ENCODE results near the gene PET117. TPM values are rescaled to one million over a fixed set of nuclear protein-coding genes. Genes with fewer than 3 reads are reported as not detected.

The PET117 gene
- total and polyA plus RNA-seq, 2 donors (not counting 1 experiment from before 2014, with no cell fraction given), result 2.1 to 13.0 TPM

DNA sequence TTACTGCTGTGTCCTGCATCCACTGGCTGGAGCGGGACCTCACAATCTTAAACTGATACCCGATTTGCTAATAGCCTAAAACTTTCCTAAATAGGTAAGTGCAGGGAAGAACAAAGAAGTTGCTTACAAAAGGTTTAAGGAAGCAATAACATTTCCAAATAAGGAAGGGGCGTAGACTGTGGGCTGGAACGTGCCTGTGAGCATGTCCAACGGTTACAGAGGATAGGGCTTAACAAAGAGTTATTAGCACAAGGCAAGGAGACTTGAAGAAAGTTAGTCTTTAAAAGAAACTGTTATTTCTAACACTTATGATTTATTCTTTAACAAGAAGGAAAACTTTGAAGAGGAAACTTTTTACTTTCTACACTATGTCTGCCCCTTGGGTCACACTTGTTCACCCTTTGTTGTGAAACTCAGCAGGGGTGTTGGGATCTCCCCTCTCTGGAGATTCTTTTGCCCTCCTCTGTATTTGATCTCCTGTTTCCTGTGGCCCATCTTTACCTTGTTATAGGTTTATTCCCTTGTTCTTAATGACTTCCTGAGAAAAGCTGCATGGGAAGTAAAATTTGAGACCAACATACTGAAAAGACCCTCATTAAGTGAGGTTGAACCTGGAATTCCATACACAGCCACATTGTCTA is 28.7 kb downstream of the PET117 start:
- intact Hi-C loops (cut with micrococcal nuclease), result no loop called here
- H3K27me3 Mint-ChIP-seq, result no peaks in the 10 kb centered on the region
- Histone ChIP-seq H3K27me3 (replicated peaks in 1 of 4; ENCODE audit: control extremely low read depth in 1 of 4, control insufficient read depth in 3 of 4, insufficient read depth in 4 of 4, low read length in 3 of 4) (no peaks in the 10 kb centered on the region), H3K4me2 (replicated peaks; ENCODE audit: low read depth, low read length, poor library complexity, severe bottlenecking) (no peak overlapping the region), H3K9me3 (ENCODE audit: control extremely low read depth in 1 of 3, control insufficient read depth in 2 of 3, insufficient read depth in 1 of 3, low read length in 2 of 3) (no peaks in the 10 kb centered on the region), H4K20me1 (ENCODE audit: control insufficient read depth, insufficient read depth, low read length, poor library complexity, severe bottlenecking) (peaks cover 12% of the 10 kb centered on the region), H3K4me1 (ENCODE audit: control insufficient read depth in 2 of 2, insufficient read depth in 2 of 2, low read length in 2 of 2) (no peaks in the 10 kb centered on the region), H3K4me3 (ENCODE audit: control extremely low read depth in 1 of 5, extremely low read depth in 1 of 5, insufficient read depth in 1 of 5, low read depth in 2 of 5, low read length in 4 of 5) (no peak overlapping the region), H3K27ac (ENCODE audit: low read length in 2 of 2) (no peak overlapping the region), H3K79me2 (ENCODE audit: control insufficient read depth, insufficient read depth, low read length) (peaks cover 13% of the 10 kb centered on the region), H2AFZ (ENCODE audit: insufficient read depth, low read depth, low read length, poor library complexity, severe bottlenecking) (no peak overlapping the region), H3K36me3 (replicated peaks in 1 of 2; ENCODE audit: control extremely low read depth in 1 of 2, control insufficient read depth in 1 of 2, extremely low read depth in 1 of 2, insufficient read depth in 2 of 2, low read length in 1 of 2) (peaks cover 12 to 43% of the 10 kb centered on the region in 2 experiments), H3K9ac (ENCODE audit: low read length) (no peak overlapping the region)
- peaks cover 21% of the 10 kb centered on the region for H3K4me1 Mint-ChIP-seq
- ChIA-PET POLR2A (no interaction called here), CTCF (no interaction called here)
- no CpG with 5 or more reads among the region's 5 CpGs for WGBS (ENCODE audit: insufficient coverage)
- ATAC-seq (ENCODE audit: low read depth) (no peak), DNase-seq (no peak)
- no peaks in the 10 kb centered on the region for H3K9me3 Mint-ChIP-seq (ENCODE audit: insufficient read depth)
- no peak for TF ChIP-seq EZH2 (IDR thresholded peaks at IDR 0.05; ENCODE audit: borderline replicate concordance, insufficient read depth, low read depth, low read length, poor library complexity, severe bottlenecking)
- TF ChIP-seq, protein P1, sequence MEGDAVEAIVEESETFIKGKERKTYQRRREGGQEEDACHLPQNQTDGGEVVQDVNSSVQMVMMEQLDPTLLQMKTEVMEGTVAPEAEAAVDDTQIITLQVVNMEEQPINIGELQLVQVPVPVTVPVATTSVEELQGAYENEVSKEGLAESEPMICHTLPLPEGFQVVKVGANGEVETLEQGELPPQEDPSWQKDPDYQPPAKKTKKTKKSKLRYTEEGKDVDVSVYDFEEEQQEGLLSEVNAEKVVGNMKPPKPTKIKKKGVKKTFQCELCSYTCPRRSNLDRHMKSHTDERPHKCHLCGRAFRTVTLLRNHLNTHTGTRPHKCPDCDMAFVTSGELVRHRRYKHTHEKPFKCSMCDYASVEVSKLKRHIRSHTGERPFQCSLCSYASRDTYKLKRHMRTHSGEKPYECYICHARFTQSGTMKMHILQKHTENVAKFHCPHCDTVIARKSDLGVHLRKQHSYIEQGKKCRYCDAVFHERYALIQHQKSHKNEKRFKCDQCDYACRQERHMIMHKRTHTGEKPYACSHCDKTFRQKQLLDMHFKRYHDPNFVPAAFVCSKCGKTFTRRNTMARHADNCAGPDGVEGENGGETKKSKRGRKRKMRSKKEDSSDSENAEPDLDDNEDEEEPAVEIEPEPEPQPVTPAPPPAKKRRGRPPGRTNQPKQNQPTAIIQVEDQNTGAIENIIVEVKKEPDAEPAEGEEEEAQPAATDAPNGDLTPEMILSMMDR (IDR thresholded peaks at IDR 0.05), result no peak
- H3K27ac Mint-ChIP-seq, result no peak overlapping the region
- H3K4me3 Mint-ChIP-seq, result no peak overlapping the region

DNA sequence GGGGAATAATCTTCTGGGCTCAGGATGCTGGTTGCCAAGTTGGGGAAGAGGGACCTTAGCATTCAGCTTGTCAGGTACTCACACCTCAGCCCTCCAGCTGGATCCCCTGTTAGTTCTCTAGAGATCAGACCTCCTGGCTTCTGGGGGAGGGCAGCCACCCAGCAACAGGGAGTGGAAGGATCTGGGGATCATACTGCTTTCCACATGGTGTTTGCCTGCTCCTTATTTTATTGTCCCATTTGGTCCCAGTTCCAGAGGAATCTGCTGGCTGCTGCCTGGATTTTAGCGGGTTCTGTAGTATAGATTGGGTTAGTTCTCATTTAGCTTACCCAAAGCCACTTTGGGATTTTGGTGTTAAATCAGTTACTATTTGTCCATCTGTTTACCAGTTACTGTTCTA is 29.3 kb downstream of the PET117 start:
- peaks cover 21% of the 10 kb centered on the region for H3K4me1 Mint-ChIP-seq
- no CpG with 5 or more reads among the region's 1 CpG for WGBS (ENCODE audit: insufficient coverage)
- no peak overlapping the region for H3K27ac Mint-ChIP-seq
- Histone ChIP-seq H2AFZ (ENCODE audit: insufficient read depth, low read depth, low read length, poor library complexity, severe bottlenecking) (no peak overlapping the region), H3K4me2 (replicated peaks; ENCODE audit: low read depth, low read length, poor library complexity, severe bottlenecking) (no peak overlapping the region), H3K36me3 (replicated peaks in 1 of 2; ENCODE audit: control extremely low read depth in 1 of 2, control insufficient read depth in 1 of 2, extremely low read depth in 1 of 2, insufficient read depth in 2 of 2, low read length in 1 of 2) (peaks cover 14 to 40% of the 10 kb centered on the region in 2 experiments), H3K4me1 (ENCODE audit: control insufficient read depth in 2 of 2, insufficient read depth in 2 of 2, low read length in 2 of 2) (no peaks in the 10 kb centered on the region), H3K9ac (ENCODE audit: low read length) (no peak overlapping the region), H4K20me1 (ENCODE audit: control insufficient read depth, insufficient read depth, low read length, poor library complexity, severe bottlenecking) (peaks cover 12% of the 10 kb centered on the region), H3K4me3 (ENCODE audit: control extremely low read depth in 1 of 5, extremely low read depth in 1 of 5, insufficient read depth in 1 of 5, low read depth in 2 of 5, low read length in 4 of 5) (no peak overlapping the region), H3K27ac (ENCODE audit: low read length in 2 of 2) (no peak overlapping the region), H3K79me2 (ENCODE audit: control insufficient read depth, insufficient read depth, low read length) (peaks cover 17% of the 10 kb centered on the region), H3K9me3 (ENCODE audit: control extremely low read depth in 1 of 3, control insufficient read depth in 2 of 3, insufficient read depth in 1 of 3, low read length in 2 of 3) (no peaks in the 10 kb centered on the region), H3K27me3 (replicated peaks in 1 of 4; ENCODE audit: control extremely low read depth in 1 of 4, control insufficient read depth in 3 of 4, insufficient read depth in 4 of 4, low read length in 3 of 4) (no peaks in the 10 kb centered on the region)
- TF ChIP-seq EZH2 (IDR thresholded peaks at IDR 0.05; ENCODE audit: borderline replicate concordance, insufficient read depth, low read depth, low read length, poor library complexity, severe bottlenecking), result no peak
- intact Hi-C loops (cut with micrococcal nuclease), result no loop called here
- DNase-seq (no peak), ATAC-seq (ENCODE audit: low read depth) (no peak)
- H3K4me3 Mint-ChIP-seq, result no peak overlapping the region
- H3K27me3 Mint-ChIP-seq, result no peaks in the 10 kb centered on the region
- ChIA-PET POLR2A (no interaction called here), CTCF (no interaction called here)
- H3K9me3 Mint-ChIP-seq (ENCODE audit: insufficient read depth), result no peaks in the 10 kb centered on the region

All from B cell (primary cell).